HK-2 (cell line): ENCODE measurements around the gene ATOSB.

ENCODE experiments used
- DNase-seq: peaks from one replicate; pipeline ENCODE4 v3.0.0-alpha.2; 2018; ENCODE audit not compliant: unreplicated experiment

Gene ATOSB

DNA sequence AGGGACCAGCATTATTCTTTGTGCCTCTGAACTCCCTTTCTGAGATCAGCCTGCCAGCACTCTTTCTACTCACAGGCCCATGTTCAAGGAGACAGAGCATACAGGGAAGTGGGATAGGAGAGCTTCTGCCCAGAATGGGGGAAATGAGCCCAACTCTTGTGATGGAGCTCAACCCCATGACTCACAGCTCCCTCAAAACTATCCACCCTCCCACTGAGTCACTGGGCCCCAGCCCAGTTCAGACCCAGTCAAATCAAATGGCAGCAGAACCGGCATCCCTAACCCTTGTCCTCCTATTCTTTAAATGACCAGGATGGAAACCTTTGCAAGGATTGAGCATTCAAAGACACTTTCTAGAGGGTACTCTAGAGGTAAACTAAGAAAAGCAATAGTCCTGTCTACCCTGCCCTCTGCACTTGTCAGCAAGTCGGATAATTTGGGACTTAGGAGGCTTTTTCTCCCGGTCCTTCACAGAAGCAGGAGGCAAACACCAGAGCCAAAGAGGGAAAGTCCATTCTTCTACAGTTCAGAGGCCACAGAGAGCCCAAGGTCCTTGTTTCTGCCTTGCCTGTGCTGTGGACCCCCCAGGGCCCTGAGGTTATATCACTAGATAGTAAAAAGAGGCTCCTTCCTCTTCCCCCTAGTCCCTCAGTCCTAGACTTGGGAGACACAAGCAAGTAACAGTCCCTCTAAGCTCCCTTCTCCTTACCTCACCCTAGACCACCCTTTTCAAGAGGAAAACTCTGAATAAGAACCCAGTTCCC is 3.2 kb downstream of the ATOSB start:
- DNase-seq = peak; percentile 18

DNA sequence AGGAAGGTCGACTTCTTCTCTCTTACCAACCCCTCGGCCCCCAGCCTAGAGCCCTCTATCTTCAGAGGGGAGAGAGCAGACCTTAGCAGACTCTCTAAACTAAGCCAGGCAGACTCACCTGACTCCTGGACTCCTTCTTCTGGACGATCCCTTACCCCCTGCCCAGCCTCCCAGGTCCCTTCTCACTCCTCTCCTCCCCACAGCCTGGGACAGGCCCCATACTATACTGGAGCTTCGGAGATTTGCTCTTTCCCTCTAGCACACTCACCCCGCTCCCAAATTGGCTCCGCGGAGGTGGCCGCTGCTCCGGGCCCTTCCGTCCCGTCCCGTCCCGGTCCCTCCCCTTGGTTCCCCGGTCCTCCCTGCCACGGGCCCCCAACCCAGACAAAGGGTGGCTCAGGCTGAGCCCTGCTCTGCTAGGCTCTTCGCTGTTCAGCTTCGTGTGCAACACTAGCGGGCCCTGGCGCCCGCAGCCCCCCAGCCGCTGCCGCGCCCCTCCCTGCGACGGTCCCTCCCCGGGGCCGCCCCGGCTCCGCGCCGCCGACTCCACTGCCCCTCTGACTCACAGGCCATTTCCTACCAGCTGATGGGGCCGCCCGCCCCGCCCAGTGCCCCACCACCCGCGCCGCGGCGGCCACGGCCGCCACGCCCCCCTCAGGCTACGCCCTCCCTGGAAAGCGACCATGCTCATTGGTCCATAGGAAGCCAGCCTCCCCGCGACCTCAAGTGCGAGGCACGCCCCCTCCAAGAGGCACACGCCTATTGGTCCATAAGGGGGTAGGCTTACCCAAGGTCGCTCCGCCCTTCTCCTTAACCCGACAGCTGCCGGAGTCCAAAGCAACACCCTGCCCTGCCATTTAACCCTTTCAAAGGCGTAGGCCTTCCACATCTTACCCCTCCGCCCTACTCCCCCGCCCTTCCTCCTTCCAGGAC is 4.4 kb downstream of the ATOSB start:
- DNase-seq = peak; percentile 94

DNA sequence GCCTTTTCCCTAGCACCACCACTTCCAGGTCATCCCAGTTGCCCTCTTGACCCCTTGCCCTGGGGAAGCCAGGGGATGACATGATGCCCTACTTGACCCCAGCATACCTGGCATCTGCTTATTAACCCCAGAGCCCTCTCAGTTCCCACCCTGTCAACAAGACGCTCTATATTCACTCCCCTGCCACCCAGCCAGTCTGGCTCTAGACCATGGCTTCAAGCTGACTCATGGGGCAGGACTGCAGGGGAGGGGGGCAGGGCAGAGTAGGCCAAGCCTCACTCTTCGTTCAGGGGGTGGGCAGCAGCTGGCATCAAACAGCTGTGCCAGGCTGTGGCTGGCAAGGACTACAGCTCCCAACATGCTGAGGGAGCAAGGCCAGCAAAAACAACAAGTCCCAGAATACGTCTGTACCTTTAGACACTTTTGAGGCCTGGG is 5.3 kb downstream of the ATOSB start:
- peak; percentile 48 for DNase-seq

DNA sequence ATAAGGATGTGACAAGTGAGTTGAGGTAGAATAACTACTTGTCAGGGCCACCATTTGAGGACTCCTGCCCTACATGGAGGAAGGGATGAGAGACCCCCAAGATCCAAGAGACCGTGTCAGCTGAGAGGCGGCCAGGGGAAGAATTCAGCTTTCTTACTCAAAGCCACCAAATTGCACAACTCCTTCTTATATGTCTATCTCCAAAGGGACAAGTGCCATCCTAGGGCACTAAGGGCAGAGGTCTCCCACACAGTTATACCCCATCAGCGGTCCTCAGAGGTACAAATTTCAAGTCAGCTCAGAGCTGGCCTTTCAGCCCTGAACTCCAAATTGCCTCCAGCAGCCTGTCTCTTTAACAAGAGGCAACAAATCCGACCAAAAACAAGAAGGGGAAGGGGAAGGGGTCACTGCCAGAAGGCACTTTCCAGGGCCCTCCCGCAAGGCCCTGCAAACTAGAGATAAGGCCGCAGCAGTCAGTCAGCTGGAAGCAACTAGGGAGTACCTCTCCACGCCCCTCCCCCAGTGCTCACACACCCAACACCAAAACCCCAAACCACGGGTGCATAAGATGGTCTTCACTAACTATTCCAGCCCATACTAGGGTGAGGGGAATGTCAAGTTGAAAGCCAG is 6.6 kb downstream of the ATOSB start:
- no peak for DNase-seq

DNA sequence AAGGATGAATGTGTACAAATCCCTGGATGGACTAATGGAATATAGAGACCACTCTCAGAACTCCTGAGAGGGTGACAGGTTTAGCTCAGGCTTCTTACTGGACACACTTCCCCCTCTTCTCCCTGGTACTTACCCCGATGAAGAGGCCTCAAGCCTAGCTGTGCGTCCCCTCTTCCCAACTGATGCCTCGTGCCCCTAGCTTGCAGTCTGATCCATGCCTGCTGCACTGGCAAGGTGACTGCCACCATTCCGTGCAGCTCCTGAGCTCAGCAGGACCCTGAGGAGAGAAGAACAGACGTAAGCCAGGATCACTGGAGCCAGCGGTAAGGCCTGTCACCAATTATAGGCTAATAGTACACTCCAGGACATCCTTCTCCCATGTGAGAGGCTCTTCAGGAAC is 7.2 kb downstream of the ATOSB start:
- no peak for DNase-seq

DNA sequence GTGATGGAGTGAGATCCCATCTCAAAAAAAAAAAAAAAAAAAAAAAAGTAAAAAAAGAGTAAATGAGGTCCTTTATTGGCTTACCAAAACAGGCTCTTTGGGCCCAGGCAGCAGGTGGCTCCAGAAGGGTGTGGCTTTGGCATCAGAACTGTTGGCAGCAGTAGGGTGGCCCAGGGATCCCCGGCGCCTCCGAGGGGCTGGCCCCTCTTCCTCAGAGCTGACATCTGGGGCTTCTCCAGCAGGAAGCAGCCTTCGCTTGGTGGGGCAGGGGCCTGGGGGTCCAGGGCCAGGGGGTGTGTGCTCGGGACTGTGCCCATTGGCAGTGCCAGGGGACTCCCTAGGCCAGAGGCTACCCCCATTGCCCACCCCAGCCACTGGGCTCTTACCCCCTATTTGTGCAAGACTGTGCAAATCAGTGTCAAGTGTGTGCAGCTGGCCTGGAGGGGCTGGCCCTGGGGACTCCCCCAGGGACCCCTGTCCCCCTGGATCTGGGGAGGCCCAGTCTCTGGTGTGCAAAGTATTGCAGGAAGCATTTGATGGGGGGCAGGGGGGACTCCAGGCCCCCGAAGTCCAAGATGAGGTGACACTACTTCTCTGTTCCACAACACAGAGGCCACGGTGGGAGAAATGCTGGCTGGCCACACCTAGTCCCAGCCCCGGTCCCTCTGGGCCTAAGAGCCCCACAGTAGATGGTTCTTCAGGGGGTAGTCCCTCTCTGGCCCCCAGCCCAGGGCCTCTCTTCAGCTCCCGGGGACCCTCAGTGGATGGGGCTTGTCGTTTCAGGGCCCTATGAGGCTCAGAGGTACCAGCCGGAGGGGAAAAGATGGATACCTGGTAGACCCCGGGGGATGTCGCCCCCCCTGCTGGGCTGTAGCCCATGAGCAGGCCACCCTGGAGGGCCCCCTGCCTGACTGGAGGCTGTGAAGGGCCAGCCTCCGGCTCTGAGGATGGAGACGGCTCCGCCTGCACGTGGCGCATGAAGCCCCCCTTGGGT is 8.1 kb downstream of the ATOSB start:
- DNase-seq = no peak

DNA sequence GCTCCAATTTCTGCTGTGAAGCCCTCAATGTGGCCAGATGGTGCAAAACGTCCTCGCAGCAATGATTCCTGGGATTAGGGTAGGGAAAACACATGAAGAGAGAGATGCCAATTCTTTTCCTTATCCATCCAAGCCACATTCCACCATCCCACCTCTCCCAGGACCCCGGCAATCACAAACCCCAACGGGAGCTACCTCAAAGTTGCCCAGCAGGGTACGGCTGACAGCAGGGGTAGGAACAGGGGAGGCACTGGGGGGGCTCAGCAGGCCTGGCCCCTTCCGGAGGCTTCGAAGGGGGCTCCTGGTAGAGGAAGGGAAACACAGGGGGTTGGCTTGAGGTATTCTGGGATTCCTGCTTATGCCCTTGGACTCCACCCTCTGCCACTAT is 9.3 kb downstream of the ATOSB start:
- no peak for DNase-seq

DNA sequence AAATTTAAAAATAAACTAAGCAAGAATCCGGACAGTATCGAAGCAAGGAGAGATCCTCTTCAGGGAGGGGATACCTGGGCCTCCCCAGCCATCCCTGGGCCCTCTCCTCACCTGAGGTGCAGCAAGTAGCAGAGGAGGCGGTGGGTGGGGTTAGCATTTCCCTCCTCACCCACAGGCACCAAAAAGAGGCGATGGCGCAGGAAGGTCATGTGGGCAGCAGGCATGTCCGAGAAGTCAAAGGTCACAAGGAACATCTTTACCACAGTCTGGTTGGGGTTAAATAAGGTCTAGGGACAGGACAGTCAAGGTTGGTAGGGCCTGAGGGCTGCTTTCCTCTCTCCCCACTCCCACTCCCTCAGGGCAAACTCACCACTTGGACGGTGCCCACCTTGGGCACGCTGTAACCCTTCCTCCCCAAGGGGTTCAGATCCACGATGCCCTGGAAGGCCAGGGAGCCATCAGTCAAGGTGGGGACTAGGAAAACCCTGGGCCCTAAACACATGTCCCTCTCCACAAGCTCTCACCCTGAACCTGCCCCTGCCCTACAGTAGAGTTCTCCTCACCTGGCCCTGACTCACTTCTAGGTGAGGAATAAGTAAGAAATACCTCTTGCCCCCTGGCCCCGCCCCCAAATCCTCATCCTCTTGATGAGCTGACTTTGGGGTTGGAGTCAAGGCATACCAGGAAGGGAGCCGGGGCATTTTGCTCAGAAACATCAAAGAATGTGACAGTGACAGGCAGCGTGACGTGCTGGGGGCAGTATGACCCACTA is 9.9 kb downstream of the ATOSB start:
- no peak for DNase-seq

DNA sequence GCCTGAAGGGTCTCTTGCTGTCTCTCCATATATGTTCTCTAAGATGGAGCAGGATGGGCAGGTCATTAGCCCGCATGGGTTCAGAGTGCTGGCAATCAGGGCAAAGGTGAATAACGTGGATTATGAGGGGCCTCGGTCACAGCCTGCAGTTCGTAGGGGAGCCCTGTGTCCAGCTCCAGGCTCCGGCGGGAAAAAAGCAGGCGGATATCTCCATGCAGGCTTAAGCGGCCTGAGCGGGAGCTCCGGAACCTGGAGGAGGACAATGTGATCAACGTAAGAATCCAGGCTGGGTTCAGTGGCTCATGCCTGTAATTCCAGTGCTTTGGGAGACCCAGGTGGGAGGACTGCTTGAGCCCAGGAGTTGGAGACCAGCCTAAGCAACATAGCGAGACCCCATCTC is 10.5 kb downstream of the ATOSB start:
- no peak for DNase-seq

DNA sequence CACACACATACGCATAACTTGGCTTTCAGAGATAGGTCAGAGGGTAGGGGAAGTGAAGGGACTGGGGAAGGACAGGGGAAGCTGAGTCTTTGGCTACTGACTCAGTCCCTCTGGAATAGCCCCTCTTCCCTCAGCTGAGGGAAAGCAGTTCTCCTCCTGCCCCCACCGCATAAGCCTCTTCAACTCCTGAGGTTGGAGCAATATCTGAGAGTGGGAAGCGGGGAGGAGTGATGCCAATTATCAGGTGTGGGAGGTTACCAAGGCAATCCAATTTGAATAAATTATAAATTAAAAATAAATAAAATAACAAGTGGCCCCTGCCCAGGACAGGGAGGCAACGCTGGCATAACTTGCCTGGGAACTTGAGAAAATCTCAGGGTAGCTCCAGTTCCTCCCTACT is 11.1 kb downstream of the ATOSB start:
- no peak for DNase-seq

DNA sequence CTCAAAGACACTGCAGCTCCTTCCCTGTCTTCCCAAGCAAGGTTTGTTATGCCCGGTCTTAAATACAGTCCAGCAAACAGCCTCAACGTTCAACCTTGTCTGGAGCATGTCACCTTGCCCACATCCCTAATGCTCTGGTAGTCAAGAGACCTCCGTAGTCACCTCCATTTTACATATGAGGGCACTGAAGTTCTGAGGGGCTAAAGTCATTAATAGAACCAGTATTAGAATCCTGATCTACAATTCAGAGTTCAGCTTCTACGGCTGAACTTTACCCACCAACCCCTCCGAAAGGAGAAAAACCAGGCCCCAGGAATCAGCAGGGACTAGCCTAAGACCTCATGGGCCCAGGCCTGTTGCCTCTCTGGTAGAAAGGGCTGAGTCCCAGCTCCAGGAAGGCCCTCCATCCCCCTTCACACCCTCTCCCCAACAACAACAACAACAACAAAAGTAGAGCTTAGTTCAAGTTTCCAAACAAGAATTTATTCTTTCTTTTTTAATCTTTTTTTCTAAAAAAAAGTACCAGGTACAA is 11.9 kb downstream of the ATOSB start:
- DNase-seq = no peak

DNA sequence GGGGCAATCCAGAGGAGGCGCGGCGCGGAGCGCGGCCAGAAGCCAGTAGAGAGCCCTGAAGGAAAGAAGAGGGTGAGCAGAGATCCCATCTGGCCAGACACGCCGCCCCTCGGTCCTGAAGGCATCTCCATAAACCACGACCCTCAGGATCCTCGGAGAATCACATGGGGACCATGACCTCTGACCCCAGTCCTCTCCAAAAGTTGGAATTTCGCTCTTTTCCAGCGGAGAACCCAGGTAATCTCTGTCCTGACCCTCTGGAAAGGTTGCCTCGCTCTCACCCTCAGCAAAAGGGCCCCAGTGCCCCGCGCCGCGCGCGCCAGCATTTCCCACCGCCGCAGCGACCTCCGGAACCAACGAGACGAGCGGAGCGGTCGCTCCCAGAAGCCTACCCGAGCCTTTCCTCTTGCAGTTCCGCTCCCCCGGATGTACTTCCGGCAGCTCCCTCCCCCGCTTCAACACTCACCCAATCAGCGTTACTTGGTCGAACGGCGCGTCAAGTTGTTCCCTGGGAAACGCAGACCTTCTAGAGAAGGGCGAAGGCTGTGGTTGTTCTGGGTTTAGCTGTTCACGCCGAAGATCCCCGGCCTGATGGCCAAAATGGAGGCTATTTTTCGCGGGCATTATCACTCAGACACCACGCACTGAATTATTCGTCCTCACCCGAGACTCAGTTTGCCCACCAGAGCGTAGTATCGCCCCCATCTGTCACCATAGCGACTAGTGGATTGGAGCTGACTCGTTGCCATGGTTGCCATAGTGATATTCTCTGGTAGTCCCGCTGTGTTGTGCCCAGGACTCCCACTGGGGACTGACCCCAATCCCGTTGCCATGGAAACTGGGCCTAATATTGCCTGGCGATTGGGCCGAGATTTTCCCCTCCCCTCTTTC is 12.6 kb downstream of the ATOSB start, which contains the start of gene STOML2:
Gene STOML2, minus strand, starts transcription at position 363 of the 891 bp plus-strand sequence. Its CDS starts 37 bp downstream, at position 326.
- DNase-seq = peak; percentile 85

DNA sequence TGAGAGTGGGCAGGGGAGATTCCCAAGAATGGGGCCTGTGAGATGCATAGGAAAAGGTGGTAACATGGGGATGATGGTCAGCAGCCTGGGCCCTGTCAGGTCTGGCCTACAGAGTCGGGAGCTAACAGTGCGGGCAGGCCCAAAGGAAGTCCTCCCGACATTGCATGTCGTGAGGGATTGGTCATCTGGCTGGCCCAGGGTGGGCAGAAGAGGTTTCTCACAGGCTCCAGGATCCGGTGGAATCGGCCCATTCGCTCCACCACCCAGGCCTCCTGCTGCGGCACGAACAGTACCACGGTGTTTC is 13.2 kb downstream of the ATOSB start:
- peak; percentile 25 for DNase-seq

DNA sequence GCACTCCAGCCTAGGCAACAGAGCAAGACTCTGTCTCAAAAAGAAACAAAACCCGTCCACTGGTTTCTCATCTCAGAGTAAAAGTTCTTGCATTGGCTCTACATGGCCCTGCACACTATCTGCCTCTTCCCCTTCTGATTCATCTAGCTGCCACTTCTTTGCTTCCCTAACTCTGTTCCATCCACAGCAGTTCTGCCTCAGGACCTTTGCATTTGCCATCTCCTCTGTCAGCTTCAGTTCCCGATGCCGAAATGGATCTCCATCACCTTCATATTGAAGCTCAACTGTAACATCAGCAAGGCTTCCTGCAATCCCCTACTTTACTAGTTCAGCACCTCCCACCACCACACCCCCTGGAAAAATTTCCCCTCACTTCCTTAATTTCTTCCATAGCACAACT is 18.1 kb downstream of the ATOSB start:
- no peak for DNase-seq

DNA sequence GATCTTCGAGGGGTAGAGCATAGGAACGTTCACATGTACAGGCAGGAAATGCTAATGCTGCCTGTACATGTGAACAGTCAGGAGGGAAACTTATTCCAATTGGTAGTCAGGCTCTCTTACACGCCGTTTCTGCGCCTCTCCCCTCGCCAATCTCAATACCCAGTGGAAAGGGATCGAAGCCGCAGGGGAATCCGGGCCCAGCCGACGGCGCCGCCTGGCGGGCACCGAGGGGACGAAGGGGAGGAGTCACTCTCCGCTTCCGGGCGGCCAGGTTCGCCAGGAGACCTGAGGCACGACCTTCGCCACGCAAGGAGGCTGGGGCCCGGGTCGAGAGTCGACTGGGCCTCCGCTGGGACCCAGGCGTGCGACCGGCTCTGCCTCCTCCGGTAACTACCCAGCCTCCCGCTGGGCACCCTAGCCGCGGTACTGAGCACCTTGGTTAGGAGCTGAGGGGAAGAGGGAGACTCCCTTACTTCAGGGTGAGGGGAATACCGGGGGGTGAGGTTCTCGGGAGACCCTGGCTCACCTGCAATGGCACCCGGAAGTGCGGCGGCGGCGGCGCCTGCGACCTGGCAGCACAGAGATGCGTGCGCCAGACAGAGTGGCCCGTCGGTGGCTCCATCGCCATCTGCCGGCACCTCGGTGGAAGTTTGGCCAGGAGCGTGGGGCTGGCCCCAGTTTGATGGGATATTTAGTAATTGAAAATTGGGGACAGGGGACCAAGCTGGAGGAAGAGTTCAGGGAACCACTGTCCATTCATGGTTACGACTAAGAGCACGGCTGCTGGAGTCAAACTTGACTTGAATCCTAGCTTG is 19.4 kb downstream of the ATOSB start, which contains the start of gene PIGO:
Gene PIGO, minus strand, starts transcription at position 557 of the 815 bp plus-strand sequence. CDS start 1,026 bp downstream, outside the sequence.
- DNase-seq = peak; percentile 86

DNA sequence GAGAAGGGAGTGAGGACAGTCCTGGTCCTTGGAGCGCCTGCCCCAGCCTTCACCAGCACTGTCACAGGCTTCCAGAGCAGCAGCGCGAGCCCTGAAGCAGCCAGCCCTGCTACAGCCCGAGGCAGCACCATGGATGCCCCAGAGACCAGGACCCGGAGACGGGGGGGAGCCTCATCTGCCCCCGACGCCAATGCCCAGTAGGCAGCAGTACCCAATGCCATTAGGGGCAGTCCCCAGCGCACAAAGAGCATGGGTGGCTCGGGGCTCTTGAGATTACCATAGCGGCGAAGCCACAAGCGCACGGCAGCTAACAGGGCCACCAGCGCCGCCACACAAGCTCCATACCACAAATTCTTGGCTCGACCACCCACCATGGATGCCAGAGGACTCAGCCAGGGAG is 24.1 kb downstream of the ATOSB start:
- no peak for DNase-seq

DNA sequence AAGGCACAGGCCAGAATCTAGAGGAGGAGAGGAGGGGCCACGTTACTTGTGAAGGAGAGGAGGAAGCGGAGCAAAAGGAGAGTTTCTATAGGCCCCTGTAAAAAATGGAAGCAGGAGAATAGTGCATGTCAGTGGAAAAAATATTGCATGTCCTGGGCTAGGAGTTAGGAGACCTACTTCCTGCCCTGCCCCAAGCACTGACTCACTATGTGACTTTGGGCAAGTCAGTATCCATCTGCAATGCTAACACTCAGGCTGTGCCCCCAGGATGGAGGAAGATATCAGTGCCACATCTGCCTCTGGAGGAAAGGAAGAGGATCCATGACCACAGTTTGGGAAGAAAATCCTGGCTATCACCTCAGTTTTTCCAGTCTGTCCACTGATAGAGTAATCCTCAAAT is 26.2 kb downstream of the ATOSB start:
- DNase-seq = no peak

DNA sequence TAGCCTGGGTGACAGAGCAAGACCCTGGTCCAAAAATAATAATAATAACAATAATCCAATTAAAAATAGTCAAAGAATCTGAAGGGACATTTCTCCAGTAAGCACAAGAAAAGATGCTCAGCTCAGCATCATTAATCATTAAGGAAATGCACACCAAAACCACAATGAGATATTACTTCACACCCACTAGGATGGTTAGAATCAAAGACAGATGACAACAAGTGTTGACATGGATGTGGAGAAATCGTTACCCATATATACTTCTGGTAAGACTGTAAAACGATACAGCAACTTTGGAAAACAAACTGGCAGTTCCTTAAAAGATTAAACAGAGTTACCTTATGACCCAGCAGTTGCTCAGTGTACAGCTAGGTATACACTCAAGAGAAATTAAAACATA is 30.6 kb downstream of the ATOSB start:
- no peak for DNase-seq
